Body of pancreas (tissue), 4 donors: ENCODE data around the gene ABR. TPM values are rescaled to one million over a fixed set of nuclear protein-coding genes. Genes with fewer than 3 reads are reported as not detected.
"Not testable (repeated sequence)": the region's sequence is repeated elsewhere in the genome, so short reads cannot be mapped to it uniquely, and the experiment has no call there.

Experiments used
- ATAC-seq: fragments of 150-250 bp; one replicate; pipeline ENCODE4 v1.9.1; 2016
- DNase-seq, 4 donors: peaks; one replicate each; pipeline ENCODE4 v3.0.0-alpha.2; 2019
- H3K27ac ChIP-seq, 4 donors: fragments of 200-600 bp; sonication (generic); 1 replicate in 3 of 4; 2 replicates in 1 of 4; pipeline versions ENCODE4 v1.5.1 to v1.6.1; 2016 to 2019; ENCODE audit warnings: mild to moderate bottlenecking in 1 of 4, mixed read lengths in 1 of 4, moderate library complexity in 1 of 4
- H3K27me3 ChIP-seq, 2 donors: fragments of 200-600 bp; sonication (generic); one replicate each; pipeline ENCODE4 v1.6.0; 2016; ENCODE audit warnings: mild to moderate bottlenecking in 1 of 2
- H3K36me3 ChIP-seq, 2 donors: fragments of 200-600 bp; sonication (generic); replicated peaks in 1 of 2; 2 replicates each; pipeline ENCODE4 v1.5.1; 2016; ENCODE audit warnings: low read depth in 2 of 2; ENCODE audit not compliant: insufficient read depth in 1 of 2
- H3K4me1 ChIP-seq: fragments of 200-600 bp; sonication (generic); one replicate; pipeline ENCODE4 v1.6.0; 2016
- H3K4me3 ChIP-seq, 2 donors: fragments of 200-600 bp; sonication (generic); 1 replicate in 1 of 2; 2 replicates in 1 of 2; pipeline ENCODE4 v1.5.1; 2016 to 2019
- H3K9me3 ChIP-seq, 3 donors: fragments of 200-600 bp; sonication (generic); 1 replicate in 2 of 3; 2 replicates in 1 of 3; pipeline ENCODE4 v1.5.1; 2016
- POLR2A ChIP-seq, 3 donors: fragments of 450-650 bp; IDR thresholded peaks; one replicate each; pipeline ENCODE4 v1.6.1; 2016; ENCODE audit warnings: antibody characterized with exemption in 3 of 3, mild to moderate bottlenecking in 2 of 3
- WGBS, 2 donors: methylation state at CpG; one replicate each; pipeline ENCODE4 v1.1.5; 2017; 5-methylcytosine and 5-hydroxymethylcytosine counted together
- intact Hi-C: fragments of 100-400 bp; cut with DNase I; formaldehyde crosslinking; loops from one replicate; pipeline ENCODE4 v1.15.1; 2023
- total RNA-seq, 2 donors: library from RNA; depleted of rRNA; stranded (reverse); fragments of >200 nt; gene quantifications; one replicate each; pipeline ENCODE4 v1.1.0, GENCODE V29; 2016
- TF ChIP-seq, protein P1 (sequence below), 7 experiments: fragments of 450-650 bp in 4 of 7; fragments of 200-600 bp in 3 of 7; sonication (generic) in 3 of 7; IDR thresholded peaks; one replicate each; pipeline ENCODE4 v1.5.1; 2016 to 2019; ENCODE audit warnings: antibody characterized with exemption in 7 of 7

Gene ABR
- total RNA-seq, 2 donors from 2014 or later: 32.4 to 46.8 TPM

DNA sequence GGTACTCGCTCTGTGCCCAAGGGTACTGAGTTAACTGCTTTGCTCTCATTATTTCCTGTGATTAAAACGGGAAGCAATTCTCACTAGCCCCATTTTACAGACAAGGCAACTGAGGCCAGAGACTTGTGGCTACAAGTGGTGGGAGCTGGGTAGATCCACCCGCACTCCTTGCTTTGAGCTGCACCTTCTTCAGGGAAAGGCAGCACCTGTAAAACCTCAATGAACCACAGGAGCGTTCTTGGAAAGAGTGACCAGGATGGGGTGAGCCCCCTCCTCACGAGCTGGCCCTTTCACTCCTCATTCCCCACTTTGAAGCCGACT lies 102.8 kb downstream of the ABR start:
- no peak for TF ChIP-seq POLR2A (IDR thresholded peaks at IDR 0.05)
- TF ChIP-seq, protein P1, sequence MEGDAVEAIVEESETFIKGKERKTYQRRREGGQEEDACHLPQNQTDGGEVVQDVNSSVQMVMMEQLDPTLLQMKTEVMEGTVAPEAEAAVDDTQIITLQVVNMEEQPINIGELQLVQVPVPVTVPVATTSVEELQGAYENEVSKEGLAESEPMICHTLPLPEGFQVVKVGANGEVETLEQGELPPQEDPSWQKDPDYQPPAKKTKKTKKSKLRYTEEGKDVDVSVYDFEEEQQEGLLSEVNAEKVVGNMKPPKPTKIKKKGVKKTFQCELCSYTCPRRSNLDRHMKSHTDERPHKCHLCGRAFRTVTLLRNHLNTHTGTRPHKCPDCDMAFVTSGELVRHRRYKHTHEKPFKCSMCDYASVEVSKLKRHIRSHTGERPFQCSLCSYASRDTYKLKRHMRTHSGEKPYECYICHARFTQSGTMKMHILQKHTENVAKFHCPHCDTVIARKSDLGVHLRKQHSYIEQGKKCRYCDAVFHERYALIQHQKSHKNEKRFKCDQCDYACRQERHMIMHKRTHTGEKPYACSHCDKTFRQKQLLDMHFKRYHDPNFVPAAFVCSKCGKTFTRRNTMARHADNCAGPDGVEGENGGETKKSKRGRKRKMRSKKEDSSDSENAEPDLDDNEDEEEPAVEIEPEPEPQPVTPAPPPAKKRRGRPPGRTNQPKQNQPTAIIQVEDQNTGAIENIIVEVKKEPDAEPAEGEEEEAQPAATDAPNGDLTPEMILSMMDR (IDR thresholded peaks at IDR 0.05): no peak
- 66 to 74% methylated on average over 6 of the region's 6 CpGs for WGBS, 2 donors
- Histone ChIP-seq H3K27ac (no peak overlapping the region), H3K4me3 (no peak overlapping the region), H3K36me3 (no peaks in the 10 kb centered on the region), H3K4me1 (peaks cover 34% of the 10 kb centered on the region), H3K27me3 (no peaks in the 10 kb centered on the region), H3K9me3 (no peaks in the 10 kb centered on the region)
- DNase-seq: no peak
- intact Hi-C loops: no loop called here
- no peak for ATAC-seq

DNA sequence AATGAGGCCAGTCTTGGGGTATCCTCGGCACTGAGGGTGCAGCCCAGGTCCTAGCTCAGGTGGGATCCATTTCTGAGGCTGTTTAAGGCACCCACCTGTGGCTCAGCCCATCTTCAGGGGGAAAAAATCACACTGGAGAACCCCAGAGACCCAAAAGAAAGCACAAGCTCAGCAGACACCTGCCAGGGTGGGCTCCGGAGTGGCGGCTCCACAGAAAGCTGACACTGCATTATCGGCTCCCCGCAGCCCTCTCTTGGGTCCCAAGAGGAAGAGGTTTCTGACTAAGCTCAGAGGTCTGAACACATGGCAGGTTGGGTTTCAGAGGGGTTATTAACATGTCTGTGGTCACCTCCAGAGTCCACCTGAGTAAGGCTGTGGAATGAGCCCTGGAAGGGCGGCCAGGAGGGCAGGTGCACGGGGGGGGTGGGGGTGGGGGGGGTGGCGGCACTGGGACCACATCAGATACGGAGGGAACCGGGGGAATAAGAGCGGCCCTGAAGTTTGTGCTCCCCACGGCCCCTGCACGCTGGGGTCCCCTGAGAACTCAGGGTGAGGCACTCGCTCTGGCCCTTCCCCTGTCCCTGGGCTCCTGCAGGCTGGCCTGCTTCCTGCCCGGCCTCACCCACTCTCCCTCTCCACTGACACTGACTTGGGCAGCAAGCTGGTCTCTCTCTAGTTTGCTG lies 103.3 kb downstream of the ABR start:
- intact Hi-C loops: no loop called here
- no peak overlapping the region for H3K4me3 ChIP-seq
- TF ChIP-seq POLR2A (IDR thresholded peaks at IDR 0.05): no peak
- TF ChIP-seq, protein P1 (IDR thresholded peaks at IDR 0.05): no peak
- H3K4me1 ChIP-seq: peaks cover 29% of the 10 kb centered on the region
- H3K36me3 ChIP-seq: no peaks in the 10 kb centered on the region
- H3K27me3 ChIP-seq: no peaks in the 10 kb centered on the region
- no peak overlapping the region for H3K27ac ChIP-seq
- ATAC-seq (no peak), DNase-seq (no peak)
- H3K9me3 ChIP-seq: no peaks in the 10 kb centered on the region
- 60 to 74% methylated on average over 1 to 11 of the region's 15 CpGs for WGBS, 2 donors

DNA sequence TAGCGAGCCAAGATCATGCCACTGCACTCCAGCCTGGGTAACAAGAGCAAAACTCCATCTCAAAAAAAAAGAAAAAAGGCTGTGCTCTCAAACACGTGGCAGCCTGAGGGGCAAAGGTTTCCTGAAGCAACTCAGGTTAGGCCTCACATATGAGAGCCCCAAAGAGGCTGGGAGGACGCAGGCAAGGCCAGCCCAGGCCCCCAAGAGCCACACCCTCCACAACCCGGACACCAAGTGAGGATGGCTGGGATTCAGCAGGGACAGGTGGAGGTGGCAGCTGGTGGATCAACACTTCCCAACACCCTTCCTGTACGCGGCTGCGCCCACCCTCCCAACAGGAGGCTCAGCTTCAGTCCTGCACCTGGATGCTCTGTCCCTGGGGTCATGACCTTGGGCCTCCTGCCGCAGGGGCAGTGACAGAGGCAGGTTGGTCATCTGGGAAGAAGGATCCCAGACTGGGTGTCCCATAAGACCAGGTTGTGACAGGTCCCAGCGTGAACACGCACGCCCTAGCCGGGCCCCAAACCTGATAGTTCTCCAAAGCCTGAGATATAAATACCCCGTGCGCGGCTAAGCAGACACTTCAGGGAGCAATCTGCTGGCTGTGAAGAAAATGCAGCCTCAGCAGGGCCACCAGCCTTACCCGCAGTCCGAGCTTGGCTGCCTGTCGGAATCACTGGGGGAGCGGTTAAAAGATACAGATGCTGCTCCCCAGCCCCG lies 104.7 kb downstream of the ABR start:
- H3K4me3 ChIP-seq: no peak overlapping the region
- H3K27me3 ChIP-seq: no peaks in the 10 kb centered on the region
- TF ChIP-seq, protein P1 (IDR thresholded peaks at IDR 0.05): no peak
- no peak for TF ChIP-seq POLR2A (IDR thresholded peaks at IDR 0.05)
- intact Hi-C loops: no loop called here
- no peaks in the 10 kb centered on the region for H3K9me3 ChIP-seq
- H3K4me1 ChIP-seq: peaks cover 17% of the 10 kb centered on the region
- ATAC-seq: no peak
- H3K36me3 ChIP-seq: no peaks in the 10 kb centered on the region
- 82 to 93% methylated on average over 8 to 16 of the region's 20 CpGs for WGBS, 2 donors
- H3K27ac ChIP-seq: no peak overlapping the region
- DNase-seq: no peak

DNA sequence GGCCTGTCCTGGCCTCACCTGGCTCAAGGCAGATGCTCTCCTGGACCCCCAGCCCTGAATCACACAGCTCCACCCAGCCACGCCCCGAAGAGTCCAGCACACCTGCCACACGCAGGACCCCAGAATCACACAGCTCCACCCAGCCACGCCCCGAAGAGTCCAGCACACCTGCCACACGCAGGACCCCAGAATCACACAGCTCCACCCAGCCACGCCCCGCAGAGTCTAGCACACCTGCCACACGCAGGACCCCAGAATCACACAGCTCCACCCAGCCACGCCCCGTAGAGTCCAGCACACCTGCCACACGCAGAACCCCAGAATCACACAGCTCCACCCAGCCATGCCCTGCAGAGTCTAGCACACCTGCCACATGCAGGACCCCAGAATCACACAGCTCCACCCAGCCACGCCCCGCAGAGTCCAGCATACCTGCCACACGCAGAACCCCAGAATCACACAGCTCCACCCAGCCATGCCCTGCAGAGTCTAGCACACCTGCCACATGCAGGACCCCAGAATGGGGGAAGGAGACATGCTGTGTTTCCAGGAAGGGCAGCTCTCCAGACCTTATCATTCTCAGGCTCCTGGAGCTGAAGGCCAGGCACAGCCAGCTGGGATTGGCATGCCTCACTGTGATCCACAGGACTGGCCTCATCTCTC lies 105.7 kb downstream of the ABR start:
- DNase-seq, H3K27me3 ChIP-seq, H3K27ac ChIP-seq, H3K9me3 ChIP-seq, intact Hi-C loops, ATAC-seq, H3K4me3 ChIP-seq, H3K36me3 ChIP-seq: not testable (repeated sequence)
- H3K4me1 ChIP-seq: peaks cover 13% of the 10 kb centered on the region
- WGBS, 2 donors: 80 to 84% methylated on average over 14 to 15 of the region's 15 CpGs

DNA sequence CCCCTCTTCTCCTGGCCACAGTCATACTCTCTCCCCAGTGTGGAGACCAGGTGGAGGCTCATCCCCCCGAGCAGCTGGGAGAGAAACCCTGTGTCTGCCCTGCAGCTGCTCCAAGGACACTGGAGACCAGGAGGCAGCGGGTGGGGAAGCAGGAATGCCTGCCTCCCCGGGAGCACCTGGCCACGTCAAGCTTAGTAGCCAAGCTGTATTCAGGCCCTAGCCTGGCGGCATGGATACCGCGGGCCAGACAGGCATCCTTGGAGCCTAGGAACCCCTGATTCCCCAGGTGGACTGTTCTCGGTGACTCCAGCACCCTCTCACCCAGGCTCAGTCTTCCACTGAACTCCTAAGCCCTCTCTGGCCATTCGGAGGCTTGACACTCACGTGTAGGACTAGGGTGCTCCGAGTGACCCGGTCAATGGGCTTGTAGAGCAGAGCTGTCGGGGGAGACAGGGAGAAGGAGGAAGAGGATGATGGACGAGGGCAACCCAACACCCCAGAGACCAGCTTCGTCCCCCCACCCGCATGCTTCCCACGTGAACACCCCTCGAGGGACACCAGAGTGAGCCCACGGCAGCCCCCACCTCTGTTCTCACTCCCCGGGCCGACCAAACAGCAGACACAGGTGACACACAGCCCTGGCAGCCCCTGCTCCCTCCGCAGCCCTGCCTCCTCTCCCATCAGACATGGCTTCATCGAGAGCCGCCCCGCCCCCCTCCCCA lies 106.4 kb downstream of the ABR start:
- no peak for ATAC-seq
- peaks cover 0 to 2% of the 10 kb centered on the region in 2 donors for H3K36me3 ChIP-seq

More for the DNA sequence above, 106.4 kb downstream of the ABR start:
- no peak for DNase-seq
- intact Hi-C loops: no loop called here
- 62 to 72% methylated on average over 20 to 23 of the region's 25 CpGs for WGBS, 2 donors
- no peak overlapping the region for H3K27ac ChIP-seq
- H3K27me3 ChIP-seq: no peaks in the 10 kb centered on the region
- no peak overlapping the region for H3K4me3 ChIP-seq
- no peaks in the 10 kb centered on the region for H3K9me3 ChIP-seq
- TF ChIP-seq POLR2A (IDR thresholded peaks at IDR 0.05): no peak
- TF ChIP-seq, protein P1 (IDR thresholded peaks at IDR 0.05): no peak
- peaks cover 9% of the 10 kb centered on the region for H3K4me1 ChIP-seq
